ENCODE results near the gene SENP3.

DNA sequence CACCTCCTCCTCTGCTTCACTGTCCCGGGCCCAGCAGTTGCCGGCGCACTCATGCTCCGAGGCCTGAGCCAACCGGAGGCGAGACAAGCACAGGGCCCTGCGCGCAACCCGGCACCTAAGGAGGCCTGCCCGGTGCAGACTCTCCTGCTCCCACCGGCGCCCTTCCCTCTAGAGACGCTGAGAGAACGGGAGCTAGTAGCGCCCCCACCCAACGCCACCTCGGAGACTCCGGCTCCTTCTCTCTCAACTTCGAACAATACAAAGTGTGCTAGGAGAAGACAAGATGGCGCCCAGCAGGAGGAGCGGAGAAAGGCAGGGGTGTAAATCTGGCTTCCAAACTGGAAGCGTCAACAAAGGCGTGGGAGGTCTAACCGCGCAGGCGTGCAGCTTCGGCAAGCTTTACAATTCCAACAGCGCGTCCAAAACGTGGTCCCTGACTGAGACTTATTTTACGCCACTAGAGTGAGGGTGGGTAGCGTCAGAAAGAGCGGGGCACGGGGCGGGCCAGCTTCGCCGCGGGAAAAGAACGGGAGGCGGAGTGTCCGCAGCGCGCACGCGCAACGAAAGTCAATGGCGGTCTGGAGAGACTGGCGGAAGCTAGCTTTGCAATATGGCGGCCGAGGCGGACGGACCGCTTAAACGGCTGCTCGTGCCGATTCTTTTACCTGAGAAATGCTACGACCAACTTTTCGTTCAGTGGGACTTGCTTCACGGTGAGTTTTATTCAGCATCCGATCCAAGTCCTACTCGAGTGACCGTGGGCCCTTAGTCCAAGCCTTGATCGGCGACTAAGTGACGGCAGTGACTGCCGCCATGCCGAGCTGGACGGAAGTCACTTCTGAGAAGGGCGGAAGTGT, 21.8 kb downstream of the SENP3 start, which contains the start of gene MPDU1:
- TF ChIP-seq POLR2AphosphoS5 (IDR thresholded peaks at IDR 0.05; ENCODE audit: low read depth, low read length), result peak; percentile 79
- TF ChIP-seq CTCF (IDR thresholded peaks at IDR 0.05), result no peak
- TF ChIP-seq SIN3A (IDR thresholded peaks at IDR 0.05; ENCODE audit: borderline replicate concordance, insufficient read depth, low read depth, low read length), result peak; percentile 81; the same call in 1 of the 2 replicates
- TF ChIP-seq, protein P1, sequence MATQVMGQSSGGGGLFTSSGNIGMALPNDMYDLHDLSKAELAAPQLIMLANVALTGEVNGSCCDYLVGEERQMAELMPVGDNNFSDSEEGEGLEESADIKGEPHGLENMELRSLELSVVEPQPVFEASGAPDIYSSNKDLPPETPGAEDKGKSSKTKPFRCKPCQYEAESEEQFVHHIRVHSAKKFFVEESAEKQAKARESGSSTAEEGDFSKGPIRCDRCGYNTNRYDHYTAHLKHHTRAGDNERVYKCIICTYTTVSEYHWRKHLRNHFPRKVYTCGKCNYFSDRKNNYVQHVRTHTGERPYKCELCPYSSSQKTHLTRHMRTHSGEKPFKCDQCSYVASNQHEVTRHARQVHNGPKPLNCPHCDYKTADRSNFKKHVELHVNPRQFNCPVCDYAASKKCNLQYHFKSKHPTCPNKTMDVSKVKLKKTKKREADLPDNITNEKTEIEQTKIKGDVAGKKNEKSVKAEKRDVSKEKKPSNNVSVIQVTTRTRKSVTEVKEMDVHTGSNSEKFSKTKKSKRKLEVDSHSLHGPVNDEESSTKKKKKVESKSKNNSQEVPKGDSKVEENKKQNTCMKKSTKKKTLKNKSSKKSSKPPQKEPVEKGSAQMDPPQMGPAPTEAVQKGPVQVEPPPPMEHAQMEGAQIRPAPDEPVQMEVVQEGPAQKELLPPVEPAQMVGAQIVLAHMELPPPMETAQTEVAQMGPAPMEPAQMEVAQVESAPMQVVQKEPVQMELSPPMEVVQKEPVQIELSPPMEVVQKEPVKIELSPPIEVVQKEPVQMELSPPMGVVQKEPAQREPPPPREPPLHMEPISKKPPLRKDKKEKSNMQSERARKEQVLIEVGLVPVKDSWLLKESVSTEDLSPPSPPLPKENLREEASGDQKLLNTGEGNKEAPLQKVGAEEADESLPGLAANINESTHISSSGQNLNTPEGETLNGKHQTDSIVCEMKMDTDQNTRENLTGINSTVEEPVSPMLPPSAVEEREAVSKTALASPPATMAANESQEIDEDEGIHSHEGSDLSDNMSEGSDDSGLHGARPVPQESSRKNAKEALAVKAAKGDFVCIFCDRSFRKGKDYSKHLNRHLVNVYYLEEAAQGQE (IDR thresholded peaks at IDR 0.05; ENCODE audit: insufficient read depth in 1 of 2, low read depth in 2 of 2, low read length in 1 of 2), result no peak; a peak in 2 of 4 replicates

All from Panc1 (cell line).